HG02763 (cell line): ENCODE results near the gene KCNG4.
"Not testable (repeated sequence)": the region's sequence is repeated elsewhere in the genome, so short reads cannot be mapped to it uniquely, and the experiment has no call there.

Experiments
- ATAC-seq: cut with Tn5 transposase; IDR thresholded peaks from one replicate; pipeline ENCODE4 v1.9.1; 2021; ENCODE audit warnings: mild to moderate bottlenecking, moderate library complexity; ENCODE audit not compliant: unreplicated experiment

Gene KCNG4

GRCh38 chr16:84237994-84238750 lies 1.6 kb downstream of the KCNG4 start:
- ATAC-seq, result no peak

DNA sequence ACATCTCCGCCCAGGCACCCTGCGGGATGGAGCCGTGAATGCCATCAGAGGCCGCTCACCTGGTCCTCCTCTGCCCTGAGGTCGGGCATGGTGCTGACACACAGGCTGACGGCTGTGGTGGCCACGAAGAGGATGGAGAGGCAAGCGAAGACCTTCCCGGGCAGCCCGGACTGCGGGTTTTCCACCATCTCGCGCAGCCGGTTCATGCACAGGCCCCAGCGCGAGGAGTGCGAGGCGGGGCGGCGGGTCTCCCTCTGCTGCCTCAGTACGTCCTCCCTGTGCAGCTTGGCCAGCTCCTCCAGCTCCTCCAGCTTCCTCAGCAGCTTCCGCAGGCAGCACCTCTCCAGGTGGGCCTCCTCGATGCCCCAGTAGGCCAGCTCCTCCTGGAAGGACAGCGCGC lies 3.1 kb downstream of the KCNG4 start:
- ATAC-seq, result no peak

DNA sequence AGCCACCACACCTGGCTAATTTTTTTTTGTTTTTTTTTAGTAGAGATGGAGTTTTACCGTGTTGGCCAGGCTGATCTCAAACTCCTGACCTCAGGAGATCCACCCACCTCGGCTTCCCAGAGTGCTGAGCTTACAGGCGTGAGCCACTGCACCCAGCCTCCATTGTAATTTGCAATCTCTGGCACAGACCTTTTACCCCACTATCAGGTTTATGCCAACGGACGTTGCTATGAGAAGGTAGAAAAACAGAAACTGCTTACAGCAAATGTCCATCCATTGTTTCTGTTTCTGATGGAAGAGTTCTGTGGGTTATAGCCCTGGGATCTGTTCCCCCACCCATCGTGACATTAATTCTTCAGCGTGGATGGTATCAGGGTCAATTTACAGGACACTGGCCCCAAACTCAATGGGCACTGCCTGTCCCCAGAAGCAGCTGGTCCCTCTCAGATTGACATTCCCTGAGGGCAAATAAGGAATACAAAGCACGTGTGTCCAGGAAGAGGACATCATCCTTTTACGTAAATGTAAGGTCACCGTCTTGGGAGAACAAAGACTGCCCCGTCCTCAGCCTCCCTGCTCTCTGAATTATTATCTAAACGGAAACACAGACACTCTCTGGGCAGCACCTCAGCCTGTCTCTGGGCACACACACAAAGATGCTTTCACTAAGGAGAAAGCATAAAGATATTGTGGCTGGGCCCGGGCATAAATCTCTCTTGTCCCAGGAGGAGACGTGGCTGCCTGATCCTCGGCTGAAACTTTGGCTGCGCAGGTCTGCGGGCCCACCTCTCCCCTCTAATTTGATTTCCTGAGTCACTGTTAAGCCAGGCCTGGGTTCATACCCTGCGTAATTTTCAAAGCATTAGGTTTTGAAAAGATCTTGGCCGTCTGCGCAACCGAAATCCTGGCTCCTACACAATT lies 5.2 kb downstream of the KCNG4 start:
- ATAC-seq, result no peak

GRCh38 chr16:84233748-84234147 lies 6.1 kb downstream of the KCNG4 start:
- ATAC-seq, result no peak

GRCh38 chr16:84232969-84233368 lies 6.8 kb downstream of the KCNG4 start:
- ATAC-seq, result no peak

- ATAC-seq, result no peak
These were observed 7.8 kb downstream of the KCNG4 start for GRCh38 chr16:84232060-84232459.

GRCh38 chr16:84229471-84229870 lies 10.3 kb downstream of the KCNG4 start:
- no peak for ATAC-seq

- no peak for ATAC-seq
These were observed 11.5 kb downstream of the KCNG4 start for GRCh38 chr16:84228256-84228838.

DNA sequence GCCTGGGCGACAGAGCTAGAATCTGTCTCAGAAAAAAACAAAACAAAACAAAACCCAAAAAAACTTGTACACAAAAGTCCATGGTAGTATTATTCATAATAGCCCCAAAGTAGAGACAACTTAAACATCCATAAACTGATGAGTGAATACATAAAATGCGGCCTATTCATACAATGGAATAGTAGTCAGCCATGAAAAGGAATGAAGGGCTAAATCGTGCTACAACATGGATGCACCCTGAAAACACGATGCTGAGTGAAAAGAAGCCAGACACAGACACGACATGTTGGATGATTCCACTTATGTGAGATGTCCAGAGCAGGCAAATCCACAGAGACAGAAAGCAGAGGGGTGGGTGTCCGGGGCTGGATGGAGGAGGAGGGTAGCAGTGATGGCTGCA lies 12.3 kb downstream of the KCNG4 start:
- no peak for ATAC-seq

- no peak for ATAC-seq
These were observed 13.8 kb downstream of the KCNG4 start for GRCh38 chr16:84226026-84226425.

- ATAC-seq, result no peak
These were observed 14.2 kb downstream of the KCNG4 start for GRCh38 chr16:84225571-84225970.

- no peak for ATAC-seq
These were observed 14.7 kb downstream of the KCNG4 start for GRCh38 chr16:84225126-84225525.

GRCh38 chr16:84224554-84224953 lies 15.3 kb downstream of the KCNG4 start:
- ATAC-seq, result no peak

GRCh38 chr16:84223456-84223855 lies 16.4 kb downstream of the KCNG4 start:
- ATAC-seq, result no peak

DNA sequence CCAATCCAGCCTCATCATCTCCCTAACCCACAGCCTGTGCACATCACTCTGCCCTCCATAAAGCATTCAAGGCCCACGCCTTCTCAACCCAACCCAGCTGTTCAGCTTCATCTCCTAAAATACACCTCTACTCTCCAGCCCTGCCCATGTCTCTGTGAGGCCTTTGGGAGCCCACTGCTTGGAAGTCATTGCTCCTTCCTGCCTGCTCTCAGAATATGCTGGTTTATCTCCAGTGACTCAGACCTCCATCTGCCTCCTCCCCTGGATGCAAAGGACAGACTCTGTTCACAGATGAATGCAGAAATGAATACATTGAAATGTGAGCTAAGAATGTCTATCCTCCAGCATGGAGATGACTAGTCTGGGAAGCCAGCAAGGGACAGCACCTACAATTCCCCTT lies 19.0 kb downstream of the KCNG4 start:
- ATAC-seq, result no peak

- no peak for ATAC-seq
These were observed 20.9 kb downstream of the KCNG4 start for GRCh38 chr16:84218956-84219355.

DNA sequence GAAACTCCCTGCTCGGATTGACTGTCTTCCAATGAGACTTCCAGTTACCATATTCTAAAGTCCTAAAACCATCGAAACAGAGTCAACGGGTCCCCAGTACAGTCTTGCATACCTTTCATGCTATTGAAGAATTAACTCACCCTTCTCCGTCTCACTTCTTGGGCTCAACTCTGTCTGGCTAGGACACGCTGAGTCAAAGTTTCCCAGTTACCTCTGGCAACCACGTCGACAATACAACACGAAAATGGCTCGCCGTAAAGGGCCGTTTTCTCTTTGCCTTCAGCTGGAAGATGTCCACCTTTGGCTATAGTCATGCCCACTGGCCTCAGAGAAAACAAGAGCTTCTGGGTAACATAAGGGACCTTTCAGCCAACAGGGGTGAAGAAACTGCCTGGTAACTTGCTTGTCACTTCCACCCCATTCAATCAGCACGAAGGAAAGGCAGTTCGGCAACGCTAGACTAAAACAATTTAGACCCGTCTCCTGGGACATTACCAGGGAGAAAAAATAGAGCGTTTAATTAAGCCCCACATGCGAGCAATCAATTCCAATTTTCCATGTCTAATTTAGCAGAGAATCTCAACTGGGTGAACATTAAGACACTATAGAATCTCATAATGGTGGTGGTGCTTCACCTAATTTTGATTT lies 21.5 kb downstream of the KCNG4 start:
- ATAC-seq, result no peak

GRCh38 chr16:84216144-84216543 lies 23.7 kb downstream of the KCNG4 start:
- not testable (repeated sequence) for ATAC-seq

- ATAC-seq, result no peak
These were observed 24.3 kb downstream of the KCNG4 start for GRCh38 chr16:84215531-84215930.

- no peak for ATAC-seq
These were observed 25.3 kb downstream of the KCNG4 start for GRCh38 chr16:84214451-84215066.

DNA sequence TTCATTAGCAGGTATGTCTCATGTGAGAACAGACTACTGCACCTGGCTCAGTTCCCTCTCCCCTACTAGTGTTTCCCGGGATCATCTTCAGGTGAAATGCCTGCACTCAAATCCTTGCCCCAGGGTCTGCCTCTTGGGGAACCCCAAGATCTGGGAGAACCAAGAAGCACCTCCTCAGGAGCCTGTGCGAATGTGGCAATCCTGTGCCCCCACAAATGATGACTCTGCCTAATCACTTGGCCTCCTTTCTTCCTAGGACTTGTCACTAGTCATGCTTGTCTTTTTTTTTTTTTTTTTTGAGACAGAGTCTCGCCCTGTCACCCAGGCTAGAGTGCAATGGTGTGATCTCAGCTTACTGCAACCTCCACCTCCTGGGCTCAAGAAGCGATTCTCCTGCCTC lies 27.2 kb downstream of the KCNG4 start:
- no peak for ATAC-seq
